ENCODE data around the gene MAP1LC3C.

DNA sequence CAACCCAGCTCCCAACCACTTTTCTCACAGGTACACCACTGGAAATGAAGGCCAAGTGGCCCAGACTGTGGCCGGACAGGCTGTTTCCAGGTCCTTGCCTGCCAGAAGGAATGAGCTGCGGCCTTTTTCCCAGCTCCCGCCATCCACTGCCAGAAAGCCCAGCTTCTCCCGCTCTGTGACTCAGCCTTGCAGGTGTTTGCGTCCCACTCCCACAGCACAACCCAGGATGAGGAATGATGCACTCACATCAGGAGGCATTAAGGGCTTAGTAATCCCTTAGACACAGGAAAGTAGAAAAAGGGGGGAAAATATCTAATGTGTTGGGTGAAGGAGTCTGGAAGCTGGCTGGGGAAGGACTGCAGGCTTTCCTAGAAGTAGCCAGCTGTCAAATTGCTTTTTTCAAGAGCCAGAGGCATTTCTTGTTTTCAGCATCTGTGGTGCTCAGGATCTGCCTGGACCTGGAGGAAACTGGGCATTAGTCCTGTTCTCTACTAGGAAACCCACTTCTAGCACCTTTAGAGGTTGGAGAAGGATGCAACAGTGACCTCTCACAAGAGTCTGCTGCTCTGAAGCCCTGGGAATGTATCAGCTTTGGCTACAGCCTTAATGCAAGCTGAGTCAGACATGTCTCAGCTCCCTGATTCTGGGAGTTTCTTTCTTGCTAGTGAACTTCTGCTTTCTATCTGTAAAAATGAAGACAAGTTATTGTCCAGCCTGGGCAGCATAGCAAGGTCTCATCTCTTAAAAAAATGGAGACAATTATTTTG, 13.2 kb upstream of the MAP1LC3C start:
- no peak for TF ChIP-seq NFIC (IDR thresholded peaks at IDR 0.05; ENCODE audit: low read depth, low read length)
- no peak for TF ChIP-seq POLR2AphosphoS5 (IDR thresholded peaks at IDR 0.05; ENCODE audit: low read length)
- TF ChIP-seq EGR1 (IDR thresholded peaks at IDR 0.05; ENCODE audit: borderline replicate concordance in 1 of 2, low read depth in 2 of 2, low read length in 2 of 2): no peak
- no peak for TF ChIP-seq GABPA (IDR thresholded peaks at IDR 0.05; ENCODE audit: low read depth)
- no peak for TF ChIP-seq POLR2A (IDR thresholded peaks at IDR 0.05; ENCODE audit: low read depth, low read length)
- TF ChIP-seq FOXK2 (IDR thresholded peaks at IDR 0.05): no peak
- no peak for TF ChIP-seq TAF1 (IDR thresholded peaks at IDR 0.05; ENCODE audit: borderline replicate concordance, low read depth, low read length)
